HEK293T (cell line): ENCODE measurements around the gene EVC2.

Source experiments
- CTCF ChIA-PET: fragments of 350-600 bp; formaldehyde crosslinking; extraction: SDS; loops from one replicate; lab custom pipeline; 2021; ENCODE audit warnings: antibody characterized with exemption, inconsistent platforms; lab: Yijun Ruan, JAX
- POLR2A ChIA-PET: fragments of 350-600 bp; formaldehyde crosslinking; extraction: SDS; loops from one replicate; lab custom pipeline; 2020; ENCODE audit warnings: antibody characterized with exemption, inconsistent platforms; lab: Yijun Ruan, JAX
- DNase-seq: peaks from one replicate; pipeline ENCODE4 v3.0.0; 2012; ENCODE audit warnings: mixed read lengths; ENCODE audit errors: extremely low spot score
- ARNT ChIP-seq: fragments of 450-650 bp; IDR thresholded peaks from 2 replicates; pipeline ENCODE4 v1.6.1; 2017; ENCODE audit warnings: mild to moderate bottlenecking
- BHLHE40 ChIP-seq: fragments of 450-650 bp; IDR thresholded peaks from 2 replicates; pipeline ENCODE4 v1.6.1; 2016; ENCODE audit warnings: mild to moderate bottlenecking, moderate library complexity, borderline replicate concordance
- CTBP1 ChIP-seq: fragments of 450-650 bp; IDR thresholded peaks from 2 replicates; pipeline ENCODE4 v1.6.1; 2016; ENCODE audit warnings: borderline replicate concordance
- ELF4 ChIP-seq: fragments of 450-650 bp; IDR thresholded peaks from 2 replicates; pipeline ENCODE4 v1.6.1; 2017; ENCODE audit warnings: antibody characterized with exemption
- FOXA1 ChIP-seq: fragments of 450-650 bp; IDR thresholded peaks from 2 replicates; pipeline ENCODE4 v1.6.1; 2016; ENCODE audit warnings: mild to moderate bottlenecking
- FOXK2 ChIP-seq: fragments of 450-650 bp; IDR thresholded peaks from 2 replicates; pipeline ENCODE4 v1.6.1; 2016; ENCODE audit warnings: mild to moderate bottlenecking
- FOXM1 ChIP-seq: fragments of 450-650 bp; IDR thresholded peaks from 2 replicates; pipeline ENCODE4 v1.6.1; 2017; ENCODE audit warnings: mild to moderate bottlenecking, borderline replicate concordance
- HDGF ChIP-seq: fragments of 450-650 bp; IDR thresholded peaks from 2 replicates; pipeline ENCODE4 v1.6.1; 2017; ENCODE audit warnings: antibody characterized with exemption, borderline replicate concordance
- L3MBTL2 ChIP-seq: fragments of 450-650 bp; conservative IDR thresholded peaks from 2 replicates; pipeline ENCODE4 v1.6.1; 2016; ENCODE audit warnings: mild to moderate bottlenecking
- LEF1 ChIP-seq: fragments of 450-650 bp; IDR thresholded peaks from 2 replicates; pipeline ENCODE4 v1.6.1; 2017; ENCODE audit warnings: mild to moderate bottlenecking, borderline replicate concordance
- NFRKB ChIP-seq: fragments of 450-650 bp; IDR thresholded peaks from 2 replicates; pipeline ENCODE4 v1.6.1; 2016; ENCODE audit warnings: mild to moderate bottlenecking, moderate library complexity
- PKNOX1 ChIP-seq: fragments of 450-650 bp; IDR thresholded peaks from 2 replicates; pipeline ENCODE4 v1.6.1; 2016
- SP1 ChIP-seq: fragments of 450-650 bp; IDR thresholded peaks from 2 replicates; pipeline ENCODE4 v1.6.1; 2017
- SUZ12 ChIP-seq: fragments of 450-650 bp; IDR thresholded peaks from 2 replicates; pipeline ENCODE4 v1.6.1; 2016; ENCODE audit warnings: mild to moderate bottlenecking
- TARDBP ChIP-seq: fragments of 450-650 bp; IDR thresholded peaks from 2 replicates; pipeline ENCODE4 v1.6.1; 2016
- ZNF384 ChIP-seq: fragments of 450-650 bp; IDR thresholded peaks from 2 replicates; pipeline ENCODE4 v1.6.1; 2016

Gene EVC2

GRCh38 chr4:5710065-5710960, 2.0 kb upstream of the EVC2 start:
- CTCF ChIA-PET: interaction anchor here (0.8 kb wide), 1 partner anchor 518 kb away, joined by 3 read pairs; no protein-coding TSS in a partner anchor
- POLR2A ChIA-PET: no interaction called here

GRCh38 chr4:5709207-5709575, 832 bp upstream of the EVC2 start:
- DNase-seq: no peak
- ChIA-PET POLR2A (no interaction called here), CTCF (no interaction called here)
- no peak for TF ChIP-seq FOXA1
- TF ChIP-seq TARDBP: no peak
- TF ChIP-seq LEF1: no peak
- no peak for TF ChIP-seq NFRKB
- no peak for TF ChIP-seq SP1
- TF ChIP-seq L3MBTL2: no peak
- no peak for TF ChIP-seq HDGF
- no peak for TF ChIP-seq ARNT
- TF ChIP-seq SUZ12: no peak
- no peak for TF ChIP-seq ZNF384

More at GRCh38 chr4:5710065-5710960, 2.0 kb upstream of the EVC2 start:
- no peak for TF ChIP-seq ARNT
- 0 out of 2 replicates have a peak, but pooled peaks have one; percentile 37 for TF ChIP-seq L3MBTL2
- no peak for TF ChIP-seq SUZ12
- TF ChIP-seq HDGF: no peak
- peak; percentile 59 for DNase-seq

DNA sequence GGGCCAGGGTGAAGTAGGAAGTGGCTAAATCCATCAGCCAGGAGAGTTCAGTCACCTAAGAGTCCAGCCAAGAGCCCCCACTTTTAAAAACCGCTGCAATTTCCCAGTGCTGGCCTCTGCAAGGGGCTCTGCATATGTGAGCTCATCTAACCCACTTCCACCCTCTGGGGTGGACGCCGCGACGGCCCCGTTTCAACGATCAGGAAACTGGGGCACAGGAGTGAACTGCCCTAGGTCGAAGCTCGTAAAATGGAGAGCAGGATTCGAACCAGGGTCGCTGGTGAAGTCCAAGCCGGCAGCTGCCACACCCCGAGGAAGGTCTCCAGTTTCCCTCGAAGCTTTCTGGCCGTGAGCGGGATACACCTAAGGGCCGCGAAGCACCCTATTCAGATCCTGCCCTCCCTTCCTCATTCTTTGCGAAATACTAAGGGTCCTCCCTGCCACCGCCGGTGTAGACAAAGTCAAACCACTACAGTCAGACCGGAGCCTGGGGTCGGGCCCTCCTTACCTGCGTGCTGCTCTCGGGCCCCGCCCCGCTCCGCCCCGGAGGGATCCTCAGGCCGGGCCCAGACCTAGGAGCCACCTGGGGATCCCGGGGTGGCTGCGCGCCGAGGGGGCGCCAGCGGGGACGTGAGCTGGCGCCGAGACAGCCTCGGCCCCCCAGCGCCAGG, 446 bp downstream of the EVC2 start:
- POLR2A ChIA-PET: no interaction called here
- TF ChIP-seq ZNF384: no peak
- TF ChIP-seq ARNT: no peak
- no peak for TF ChIP-seq PKNOX1
- no peak for TF ChIP-seq L3MBTL2
- CTCF ChIA-PET: no interaction called here
- no peak for DNase-seq

- POLR2A ChIA-PET: no interaction called here
- TF ChIP-seq LEF1 (no peak), PKNOX1 (no peak), HDGF (no peak), SP1 (no peak), FOXA1 (no peak), ELF4 (no peak), ZNF384 (no peak), SUZ12 (no peak), L3MBTL2 (no peak)
- CTCF ChIA-PET: no interaction called here
- no peak for DNase-seq
Measured at GRCh38 chr4:5707366-5707765, 993 bp downstream of the EVC2 start.

DNA sequence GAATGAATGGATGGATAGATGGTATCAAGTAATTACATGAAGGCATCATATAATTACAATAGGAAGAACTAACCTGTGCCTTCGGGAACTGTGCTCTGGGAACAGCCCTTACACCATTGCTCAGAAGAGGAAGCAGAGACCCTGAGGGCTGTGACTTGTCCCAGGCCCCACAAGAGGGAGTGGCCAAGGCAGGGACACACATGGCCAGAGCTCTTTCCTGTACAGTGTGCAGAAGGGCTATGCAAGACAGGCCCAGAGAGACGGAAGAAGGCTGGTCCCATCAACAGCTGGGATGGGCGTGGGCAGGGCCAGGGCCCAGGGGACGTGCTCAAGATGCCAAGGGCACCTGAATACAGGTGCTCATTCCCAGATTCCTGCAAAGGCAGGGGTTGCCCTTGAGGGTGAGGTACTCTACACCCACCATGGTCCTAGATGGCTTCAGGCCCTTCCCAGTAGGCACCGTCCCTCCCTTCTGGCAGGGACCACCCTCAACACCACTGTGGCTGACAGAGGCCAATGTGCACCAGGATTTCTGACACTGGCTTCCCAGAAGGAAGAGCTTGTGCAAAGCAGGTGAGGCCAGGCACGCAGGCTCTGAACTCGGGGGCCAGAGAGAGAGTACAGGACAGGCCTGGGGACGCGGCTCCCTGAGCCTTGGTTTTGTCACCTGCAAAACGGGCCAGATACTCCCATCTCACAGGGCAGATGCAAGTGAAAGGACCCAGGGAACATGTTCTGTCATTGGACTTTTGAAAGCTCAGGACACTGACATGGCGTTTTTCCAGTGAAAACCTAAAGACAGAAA, 1.7 kb downstream of the EVC2 start:
- no peak for DNase-seq
- ChIA-PET CTCF (no interaction called here), POLR2A (no interaction called here)
- TF ChIP-seq ZNF384 (no peak), CTBP1 (no peak), TARDBP (no peak), ELF4 (no peak), SP1 (no peak), NFRKB (no peak), FOXA1 (no peak), ARNT (no peak), SUZ12 (no peak), FOXK2 (no peak), LEF1 (no peak), L3MBTL2 (no peak), HDGF (no peak)

- TF ChIP-seq FOXM1 (no peak), FOXK2 (no peak), SP1 (no peak), ZNF384 (no peak), ARNT (no peak), HDGF (no peak), TARDBP (no peak), L3MBTL2 (no peak), BHLHE40 (no peak), NFRKB (no peak), FOXA1 (no peak), LEF1 (no peak), SUZ12 (no peak)
- ChIA-PET CTCF (interaction anchor here (0.7 kb wide), 1 partner anchor 80 kb away, joined by 3 read pairs; no protein-coding TSS in a partner anchor), POLR2A (no interaction called here)
- DNase-seq: no peak
Measured at GRCh38 chr4:5705647-5706320, 2.6 kb downstream of the EVC2 start.
